ENCODE measurements around the gene DYNLT2. TPM values are rescaled to one million over a fixed set of nuclear protein-coding genes. Genes with fewer than 3 reads are reported as not detected.

The DYNLT2 gene
- total RNA-seq, 6 experiments from 2014 or later: 0.36 to 0.85 (median 0.51) TPM

DNA sequence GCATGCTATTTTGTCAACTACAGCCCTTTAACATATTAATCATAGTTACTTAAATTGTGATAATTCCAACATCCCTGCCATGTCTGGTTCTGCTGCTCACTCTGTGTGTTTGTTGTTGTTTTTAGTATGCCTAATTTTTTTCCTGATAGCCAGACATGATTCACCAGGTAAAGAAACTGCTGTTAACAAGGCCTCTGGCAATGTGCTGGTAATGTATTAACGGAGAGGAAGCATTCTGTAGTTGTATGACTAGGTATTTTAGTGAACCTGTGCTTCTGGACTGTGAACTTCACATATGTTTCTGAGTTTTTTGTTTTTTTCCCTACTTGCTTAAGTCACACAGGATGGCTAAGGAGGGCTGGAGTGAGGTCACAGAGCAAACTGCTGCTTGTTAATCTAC lies 4.8 kb downstream of the DYNLT2 start:
- no peak for DNase-seq
- no peaks in the 10 kb centered on the region; the same call in 1 of the 2 replicates for H3K9me3 Mint-ChIP-seq
- H3K36me3 Mint-ChIP-seq (ENCODE audit: low read depth): peaks cover 7% of the 10 kb centered on the region; the same call in 1 of the 2 replicates
- H3K4me1 Mint-ChIP-seq (ENCODE audit: low read depth): peaks cover 17% of the 10 kb centered on the region
- peaks cover 5% of the 10 kb centered on the region for H3K27me3 Mint-ChIP-seq (ENCODE audit: insufficient read depth)
- no peak overlapping the region for H3K27ac Mint-ChIP-seq
- no peak overlapping the region for H3K4me3 Mint-ChIP-seq
- TF ChIP-seq, protein P1, sequence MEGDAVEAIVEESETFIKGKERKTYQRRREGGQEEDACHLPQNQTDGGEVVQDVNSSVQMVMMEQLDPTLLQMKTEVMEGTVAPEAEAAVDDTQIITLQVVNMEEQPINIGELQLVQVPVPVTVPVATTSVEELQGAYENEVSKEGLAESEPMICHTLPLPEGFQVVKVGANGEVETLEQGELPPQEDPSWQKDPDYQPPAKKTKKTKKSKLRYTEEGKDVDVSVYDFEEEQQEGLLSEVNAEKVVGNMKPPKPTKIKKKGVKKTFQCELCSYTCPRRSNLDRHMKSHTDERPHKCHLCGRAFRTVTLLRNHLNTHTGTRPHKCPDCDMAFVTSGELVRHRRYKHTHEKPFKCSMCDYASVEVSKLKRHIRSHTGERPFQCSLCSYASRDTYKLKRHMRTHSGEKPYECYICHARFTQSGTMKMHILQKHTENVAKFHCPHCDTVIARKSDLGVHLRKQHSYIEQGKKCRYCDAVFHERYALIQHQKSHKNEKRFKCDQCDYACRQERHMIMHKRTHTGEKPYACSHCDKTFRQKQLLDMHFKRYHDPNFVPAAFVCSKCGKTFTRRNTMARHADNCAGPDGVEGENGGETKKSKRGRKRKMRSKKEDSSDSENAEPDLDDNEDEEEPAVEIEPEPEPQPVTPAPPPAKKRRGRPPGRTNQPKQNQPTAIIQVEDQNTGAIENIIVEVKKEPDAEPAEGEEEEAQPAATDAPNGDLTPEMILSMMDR (IDR thresholded peaks at IDR 0.05): no peak

GRCh38 chr6:169745405-169745804 lies 6.0 kb downstream of the DYNLT2 start:
- Mint-ChIP-seq H3K27me3 (ENCODE audit: insufficient read depth) (peaks cover 2% of the 10 kb centered on the region), H3K36me3 (ENCODE audit: low read depth) (no peaks in the 10 kb centered on the region), H3K4me3 (no peak overlapping the region), H3K4me1 (ENCODE audit: low read depth) (peaks cover 9% of the 10 kb centered on the region), H3K9me3 (no peaks in the 10 kb centered on the region), H3K27ac (no peak overlapping the region)
- no peak for DNase-seq
- TF ChIP-seq, protein P1 (IDR thresholded peaks at IDR 0.05): no peak

DNA sequence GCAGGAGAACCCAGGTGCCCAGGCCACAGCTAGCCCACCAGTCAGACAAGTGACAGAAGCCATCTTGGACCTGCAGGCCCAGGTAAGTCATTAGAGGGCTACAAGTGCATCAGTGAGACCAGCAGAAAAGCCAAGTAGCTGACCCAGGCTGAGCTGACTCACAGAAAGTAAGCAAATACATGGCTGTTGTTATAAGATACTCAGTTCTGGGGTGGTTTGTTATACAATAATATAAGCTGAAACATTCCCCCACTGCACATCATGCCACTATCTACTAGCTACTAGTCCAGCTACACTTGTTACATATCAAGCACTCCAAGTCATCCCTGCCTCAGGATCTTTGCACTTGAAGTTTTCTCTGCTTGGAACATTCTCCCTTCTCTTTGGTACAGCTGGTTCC lies 10.0 kb downstream of the DYNLT2 start:
- H3K36me3 Mint-ChIP-seq (ENCODE audit: low read depth): no peaks in the 10 kb centered on the region
- H3K4me3 Mint-ChIP-seq: no peak overlapping the region
- TF ChIP-seq, protein P1 (IDR thresholded peaks at IDR 0.05): no peak
- H3K27ac Mint-ChIP-seq: no peak overlapping the region
- H3K27me3 Mint-ChIP-seq (ENCODE audit: insufficient read depth): peaks cover 6% of the 10 kb centered on the region
- no peaks in the 10 kb centered on the region for H3K4me1 Mint-ChIP-seq (ENCODE audit: low read depth)
- H3K9me3 Mint-ChIP-seq: no peaks in the 10 kb centered on the region
- DNase-seq: no peak

DNA sequence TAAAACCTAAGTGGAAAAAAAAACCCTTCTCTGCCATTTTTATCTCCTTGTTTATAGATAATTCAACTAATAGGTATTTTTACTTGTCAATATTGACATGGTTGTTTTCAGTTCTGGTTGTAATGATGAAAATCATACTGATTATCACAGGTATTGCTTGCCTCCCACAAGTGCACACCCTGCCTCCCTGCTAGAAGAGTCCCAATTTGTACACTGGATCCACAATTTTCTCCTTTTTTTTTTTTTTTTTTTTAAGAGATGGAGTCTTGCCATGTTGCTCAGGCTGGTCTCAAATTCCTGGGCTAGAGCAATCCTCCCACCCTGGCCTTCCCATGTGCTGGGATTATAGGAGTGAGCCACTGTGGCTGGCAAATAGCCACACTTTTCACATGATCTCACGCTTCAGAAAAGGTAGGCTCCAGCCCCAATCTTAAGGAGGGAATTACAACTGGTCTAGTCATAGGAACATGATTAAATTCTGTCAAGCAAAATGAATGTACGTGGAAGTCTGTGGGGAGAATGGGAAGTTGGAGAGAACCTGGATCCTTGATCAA lies 12.3 kb downstream of the DYNLT2 start:
- TF ChIP-seq, protein P1 (IDR thresholded peaks at IDR 0.05): no peak
- Mint-ChIP-seq H3K4me1 (ENCODE audit: low read depth) (no peaks in the 10 kb centered on the region), H3K4me3 (no peak overlapping the region), H3K36me3 (ENCODE audit: low read depth) (no peaks in the 10 kb centered on the region), H3K27ac (no peak overlapping the region), H3K27me3 (ENCODE audit: insufficient read depth) (peaks cover 21% of the 10 kb centered on the region), H3K9me3 (no peaks in the 10 kb centered on the region)
- no peak for DNase-seq

- Mint-ChIP-seq H3K4me3 (no peak overlapping the region), H3K27me3 (ENCODE audit: insufficient read depth) (peaks cover 25% of the 10 kb centered on the region), H3K9me3 (no peaks in the 10 kb centered on the region), H3K36me3 (ENCODE audit: low read depth) (no peaks in the 10 kb centered on the region), H3K27ac (no peak overlapping the region), H3K4me1 (ENCODE audit: low read depth) (no peaks in the 10 kb centered on the region)
- TF ChIP-seq, protein P1 (IDR thresholded peaks at IDR 0.05): no peak
- no peak for DNase-seq
Observed at GRCh38 chr6:169738204-169738975, 13.0 kb downstream of the DYNLT2 start.

Measured in HFFc6 (cell line).